NOMO-1 (cell line): ENCODE data around the gene NDUFC2.
"Not testable (repeated sequence)": the region's sequence is repeated elsewhere in the genome, so short reads cannot be mapped to it uniquely, and the experiment has no call there.

Source experiments
- DNase-seq, 2 experiments: peaks; one replicate each; lab custom pipeline; 2025; ENCODE audit not compliant: unreplicated experiment in 2 of 2; lab: John Stamatoyannopoulos, UW

Gene NDUFC2

DNA sequence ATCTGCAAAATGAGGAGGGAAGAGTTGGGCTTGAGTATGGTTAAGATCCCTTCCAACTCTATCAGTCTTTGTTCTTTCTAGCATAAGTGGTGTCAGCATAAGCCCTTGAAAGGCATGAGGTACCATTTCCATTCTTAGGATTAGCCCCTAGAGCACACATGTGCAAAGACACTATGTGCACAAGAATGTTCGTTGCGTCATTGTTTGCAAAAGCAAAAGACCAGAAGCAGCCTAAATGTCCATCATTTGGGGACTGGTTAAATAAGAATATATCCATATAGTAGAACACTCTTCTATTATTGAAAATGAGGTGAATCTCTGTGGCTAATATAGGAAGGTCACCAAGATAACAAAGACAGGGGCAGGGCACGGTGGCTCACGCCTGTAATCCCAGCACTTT, 46.6 kb downstream of the NDUFC2 start:
- no peak for DNase-seq

DNA sequence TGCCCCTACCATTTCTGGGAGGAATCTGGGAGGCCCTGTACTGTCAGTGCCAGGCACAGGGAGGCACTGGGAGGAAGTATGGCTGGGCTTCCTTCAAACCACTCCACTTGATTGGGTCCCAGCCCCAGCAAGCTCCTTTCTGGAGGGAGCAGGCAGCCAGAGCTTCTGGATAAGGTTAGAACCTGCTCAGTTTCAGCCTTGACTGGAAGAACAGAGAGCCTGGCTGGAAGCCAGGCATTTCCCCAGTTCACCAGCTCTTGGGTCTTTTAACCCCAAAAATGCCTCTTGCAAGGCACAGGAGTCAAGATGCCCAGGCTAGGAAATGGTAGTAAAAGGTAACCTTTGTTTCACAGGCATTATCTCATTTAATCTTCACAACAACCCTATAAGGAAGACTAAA, 47.6 kb downstream of the NDUFC2 start:
- no peak for DNase-seq

DNA sequence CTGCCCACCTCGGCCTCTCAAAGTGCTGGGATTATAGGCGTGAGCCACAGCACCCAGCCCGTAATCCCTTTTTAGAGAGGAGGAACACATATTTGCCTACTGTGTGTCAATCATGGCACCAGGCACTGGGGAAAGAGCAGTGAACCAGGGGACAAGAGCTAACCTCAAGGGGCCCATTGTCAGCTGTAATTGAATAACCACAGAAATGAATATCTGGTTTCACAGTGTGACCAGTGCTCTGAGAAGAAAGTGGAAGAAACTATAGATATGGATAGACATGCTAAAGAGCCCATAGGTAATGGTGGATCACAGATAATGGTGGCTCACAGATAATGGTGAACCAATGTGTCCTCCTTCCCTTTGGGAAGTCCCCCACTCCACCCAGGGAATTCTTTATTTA, 48.0 kb downstream of the NDUFC2 start:
- no peak for DNase-seq

DNA sequence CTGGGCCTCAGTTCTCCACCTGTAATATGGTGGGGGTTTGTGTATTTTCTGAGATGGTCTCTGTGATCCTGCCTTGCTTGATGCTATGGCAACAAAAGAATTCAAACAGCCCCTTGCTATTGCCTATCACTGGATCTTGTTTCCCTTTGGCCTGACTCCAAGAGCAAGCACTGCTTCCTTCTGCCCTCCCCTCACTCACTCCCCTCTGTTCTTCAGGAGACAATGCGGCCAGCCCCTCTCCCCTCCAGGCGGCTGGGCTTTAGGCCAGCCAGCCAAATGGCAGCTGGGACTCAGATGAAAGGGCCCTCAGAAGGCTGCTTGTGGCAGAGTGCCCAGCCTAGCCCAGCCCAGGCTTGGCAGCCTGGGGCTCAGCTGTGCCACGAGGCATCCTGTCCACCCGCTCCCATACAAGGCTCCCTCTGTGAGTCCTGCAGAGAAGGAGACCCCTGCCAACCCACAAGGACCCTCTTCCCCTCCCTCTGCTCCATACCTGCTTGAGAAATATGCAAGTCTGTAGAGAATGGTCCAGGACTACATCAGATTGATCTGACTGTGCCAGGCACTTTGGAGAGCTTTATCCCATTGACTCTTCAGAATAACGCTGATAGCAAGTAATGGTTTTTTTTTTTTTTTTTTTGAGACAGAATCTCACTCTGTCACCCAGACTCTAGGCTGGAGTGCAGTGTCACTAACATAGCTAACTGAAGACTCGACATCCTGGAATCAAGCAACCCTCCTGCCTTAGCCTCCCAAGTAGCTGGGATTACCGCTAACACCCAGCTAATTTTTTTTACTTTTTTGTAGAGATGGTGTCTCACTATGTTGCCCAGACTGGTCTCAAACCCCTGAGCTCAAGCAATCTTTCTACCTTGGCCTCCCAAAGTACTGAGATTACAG, 49.0 kb downstream of the NDUFC2 start:
- DNase-seq: no peak

- not testable (repeated sequence) for DNase-seq
Observed at GRCh38 chr11:78028423-78028822, 51.2 kb downstream of the NDUFC2 start.

GRCh38 chr11:78027759-78028158, 51.9 kb downstream of the NDUFC2 start:
- no peak for DNase-seq

DNA sequence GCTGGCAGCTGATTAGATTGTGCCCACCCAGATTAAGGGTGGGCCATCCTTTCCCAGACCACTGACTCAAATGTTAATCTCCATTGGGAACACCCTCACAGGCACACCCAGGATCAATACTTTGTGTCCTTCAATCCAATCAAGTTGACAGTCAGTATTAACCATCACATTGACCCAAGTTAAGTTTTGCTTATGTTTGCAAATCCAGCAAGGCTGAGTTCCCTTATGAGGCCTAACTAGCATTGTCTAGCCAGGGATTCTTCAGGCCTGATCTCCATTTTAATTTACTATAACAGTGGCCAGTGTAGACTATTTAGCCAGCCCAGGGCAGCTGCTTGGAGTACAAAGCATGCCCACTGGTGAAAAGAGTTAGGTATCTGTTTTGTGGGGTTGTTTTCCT, 54.3 kb downstream of the NDUFC2 start:
- no peak for DNase-seq

DNA sequence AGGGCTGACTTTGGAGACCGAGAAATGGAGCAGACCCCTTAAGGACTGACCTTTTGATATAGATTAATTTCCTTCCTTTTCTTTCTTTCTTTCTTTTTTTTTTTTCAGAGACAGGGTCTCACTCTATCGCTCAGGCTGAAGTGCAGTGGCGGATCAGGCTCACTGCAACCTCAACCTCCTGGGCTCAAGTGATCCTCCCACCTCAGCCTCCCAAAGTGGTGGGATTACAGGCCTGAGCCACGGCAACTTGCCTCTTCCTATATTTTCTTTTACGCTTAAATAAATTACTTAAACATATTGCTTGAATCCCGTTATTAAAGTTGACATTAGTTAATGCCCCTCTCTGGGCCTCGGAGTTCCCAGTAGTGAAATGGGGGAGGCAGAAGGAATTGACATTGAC, 56.2 kb downstream of the NDUFC2 start:
- DNase-seq: no peak

DNA sequence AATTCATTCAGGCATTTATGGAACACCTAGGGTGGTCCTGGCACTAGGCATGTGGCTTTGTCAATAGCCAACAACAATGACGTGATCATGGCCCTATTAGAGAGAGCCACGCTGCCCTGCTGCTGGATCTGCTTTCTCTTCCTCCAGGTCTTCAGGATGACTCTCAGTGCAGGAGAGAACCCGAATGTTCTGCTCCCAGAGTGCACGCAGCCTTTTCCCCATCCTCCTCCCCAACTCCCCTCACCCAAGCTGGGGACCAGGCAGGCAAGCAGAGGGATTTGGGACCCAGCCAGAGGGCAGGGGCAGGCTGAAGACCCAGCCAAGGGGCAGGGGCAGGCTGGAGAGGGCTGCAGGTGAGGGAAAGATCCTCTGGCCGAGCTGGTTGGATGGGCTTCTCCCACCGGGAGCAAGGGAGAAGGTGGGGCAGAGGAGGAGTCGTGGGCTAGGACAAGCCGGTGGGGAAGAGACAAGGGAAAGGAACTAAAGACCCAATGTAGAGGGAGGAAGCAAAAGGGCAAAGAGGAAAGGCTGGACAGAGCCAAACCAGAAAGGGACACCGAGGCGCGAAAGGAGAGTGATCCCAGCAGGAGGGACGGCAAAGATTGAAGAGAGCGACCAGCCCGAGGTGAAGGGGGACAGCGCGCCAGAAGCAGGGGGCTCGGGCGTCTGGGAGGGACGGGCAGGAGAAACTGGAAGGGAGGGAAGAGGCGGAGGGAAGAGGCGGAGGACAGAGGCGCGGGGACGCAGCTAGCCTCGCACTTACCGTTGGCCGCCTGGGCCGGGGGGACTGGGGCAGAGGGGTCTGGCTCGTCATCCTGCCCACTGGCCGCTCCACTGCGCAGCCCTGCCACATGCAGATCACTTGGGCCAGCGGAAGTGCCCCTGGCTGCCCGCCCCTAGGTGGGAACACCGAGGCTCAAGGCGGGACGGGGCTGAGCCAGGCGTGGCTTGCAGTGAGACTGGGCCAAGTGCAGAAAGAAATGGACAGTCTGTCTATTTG, 57.0 kb downstream of the NDUFC2 start, which contains the start of gene KCTD14:
Gene KCTD14, minus strand, starts transcription at position 880 of the 1,000 bp plus-strand sequence. Its CDS starts 27 bp downstream, at position 853.
- no peak for DNase-seq

- DNase-seq: no peak
Observed at GRCh38 chr11:78021611-78022010, 58.1 kb downstream of the NDUFC2 start.

GRCh38 chr11:78020246-78020645, 59.4 kb downstream of the NDUFC2 start:
- DNase-seq: no peak

- DNase-seq: no peak
Observed at GRCh38 chr11:78019808-78020207, 59.9 kb downstream of the NDUFC2 start.
